ENCODE measurements around the gene SDHAF1. TPM values are rescaled to one million over a fixed set of nuclear protein-coding genes. Genes with fewer than 3 reads are reported as not detected.
A peak's percentile ranks its signal among the peaks of the same experiment; 100 is the strongest.

SDHAF1 gene
- total and polyA plus RNA-seq, 2 donors (not counting 3 experiments of a cell fraction or from before 2014, with no cell fraction given), result 10.3 to 16.2 TPM

DNA sequence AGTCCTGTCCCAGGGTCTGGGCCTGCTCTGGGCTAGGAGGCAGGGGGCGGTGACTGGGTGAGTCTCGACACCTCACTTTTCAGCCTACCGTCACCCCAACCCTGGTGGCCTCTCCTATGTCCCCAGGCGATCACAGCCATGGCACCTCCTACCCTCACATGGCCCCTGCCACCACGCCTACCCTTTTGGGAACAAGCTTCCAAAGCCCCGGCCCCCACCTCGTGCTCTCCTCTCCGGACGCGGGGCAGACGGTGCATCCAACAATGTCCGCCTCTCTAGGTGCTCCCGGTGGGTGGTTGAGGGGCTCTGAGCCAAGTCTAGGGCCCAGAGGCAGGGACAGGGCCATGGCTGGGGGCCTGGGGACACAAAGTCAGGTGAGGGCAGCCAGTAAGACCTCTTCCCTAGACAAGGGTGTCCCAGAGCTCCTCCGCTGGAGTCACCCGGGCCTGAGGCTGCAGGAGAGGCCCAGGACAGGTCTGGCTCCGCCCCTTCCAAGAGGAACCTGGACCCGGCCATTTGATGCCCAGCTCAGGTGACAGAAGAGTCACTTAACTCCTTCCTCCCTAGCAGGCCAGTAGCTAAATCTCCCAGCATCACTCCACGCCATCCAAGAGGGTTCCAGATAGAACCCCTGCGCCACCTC lies 13.5 kb downstream of the SDHAF1 start, which contains the start of gene SYNE4:
Gene SYNE4 (minus strand): TSS at position 478 of the 643 bp plus-strand sequence. CDS start 132 bp downstream, at position 346.
- intact Hi-C loops (cut with micrococcal nuclease) (no loop called here), dilution Hi-C loops (cut with MboI; ENCODE audit: extremely low pct_ligation_motif_present, low sequenced_read_pairs) (no loop called here)
- no peak within 1 kb of the TSS for H3K27ac ChIP-seq (ENCODE audit: insufficient read depth, low read depth, low read length)
- H3K79me2 ChIP-seq (ENCODE audit: control insufficient read depth, insufficient read depth, low read length), result no peaks in the 10 kb centered on the region
- FAIRE-seq (no peak), DNase-seq (ENCODE audit: low read depth, low spot score) (no peak)
- H3K4me2 ChIP-seq (ENCODE audit: insufficient read depth, low read length), result peak within 1 kb of the TSS; percentile 34
- H3K4me3 ChIP-seq (replicated peaks in 1 of 3; ENCODE audit: insufficient read depth in 1 of 3, low read depth in 1 of 3, low read length in 3 of 3), result peak within 1 kb of the TSS in 1 of 3 experiments; percentile 20
- TF ChIP-seq POLR2A (IDR thresholded peaks at IDR 0.05; ENCODE audit: low read depth, low read length) (no peak), FOS (IDR thresholded peaks at IDR 0.05; ENCODE audit: borderline replicate concordance, insufficient read depth, low read length) (no peak), GATA2 (IDR thresholded peaks at IDR 0.05; ENCODE audit: insufficient read depth, insufficient read length, low read depth, low read length) (no peak), CTCF (IDR thresholded peaks at IDR 0.05; ENCODE audit: extremely low read depth in 1 of 2, insufficient read depth in 1 of 2, low read depth in 1 of 2, low read length in 2 of 2) (no peak), EZH2 (IDR thresholded peaks at IDR 0.05; ENCODE audit: borderline replicate concordance, low read depth, low read length, severe bottlenecking) (no peak), JUN (IDR thresholded peaks at IDR 0.05; ENCODE audit: borderline replicate concordance, insufficient read depth, insufficient read length, low read depth) (no peak), MYC (IDR thresholded peaks at IDR 0.05; ENCODE audit: low read depth, low read length) (no peak), POLR2AphosphoS5 (IDR thresholded peaks at IDR 0.05; ENCODE audit: insufficient read depth, low read depth, low read length) (no peak)
- TF ChIP-seq, protein P1, sequence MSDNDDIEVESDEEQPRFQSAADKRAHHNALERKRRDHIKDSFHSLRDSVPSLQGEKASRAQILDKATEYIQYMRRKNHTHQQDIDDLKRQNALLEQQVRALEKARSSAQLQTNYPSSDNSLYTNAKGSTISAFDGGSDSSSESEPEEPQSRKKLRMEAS (IDR thresholded peaks at IDR 0.05; ENCODE audit: insufficient read depth, insufficient read length), result no peak
- POLR2A ChIA-PET, result interaction anchor here (0.6 kb wide), 1 partner anchor 76 kb away, joined by 3 read pairs; no protein-coding TSS in a partner anchor
- H3K36me3 ChIP-seq (ENCODE audit: control insufficient read depth in 2 of 2, extremely low read depth in 1 of 2, insufficient read depth in 2 of 2, low read length in 2 of 2), result no peaks in the 10 kb centered on the region
- peaks cover 8% of the 10 kb centered on the region for H3K4me1 ChIP-seq (ENCODE audit: control insufficient read depth, extremely low read depth, insufficient read depth, low read length)
- H4K20me1 ChIP-seq (replicated peaks; ENCODE audit: control insufficient read depth, extremely low read depth, insufficient read depth, low read length), result no peaks in the 10 kb centered on the region
- H3K9ac ChIP-seq (replicated peaks; ENCODE audit: extremely low read depth, insufficient read depth, low read length), result no peak within 1 kb of the TSS
- no TSS peak for BruUV-seq (replicated peaks)
- CTCF ChIA-PET, result interaction anchor here (0.9 to 2.0 kb wide), 2 partner anchors 11 to 120 kb away, joined by 3 to 4 read pairs; no protein-coding TSS in a partner anchor
- H3K9me3 ChIP-seq (replicated peaks; ENCODE audit: control insufficient read depth, insufficient read depth, low read length), result no peaks in the 10 kb centered on the region
- H3K27me3 ChIP-seq (ENCODE audit: control insufficient read depth in 2 of 2, insufficient read depth in 2 of 2, low read length in 2 of 2), result no peaks in the 10 kb centered on the region
- no peaks in the 10 kb centered on the region for H3K9me1 ChIP-seq (replicated peaks; ENCODE audit: control insufficient read depth, extremely low read depth, insufficient read depth, low read length)
- H2AFZ ChIP-seq (ENCODE audit: low read depth, low read length), result peak within 1 kb of the TSS; percentile 75
